ENCODE measurements around the gene EEFSEC. TPM values are rescaled to one million over a fixed set of nuclear protein-coding genes. Genes with fewer than 3 reads are reported as not detected.

Gene EEFSEC
- total RNA-seq, 1 donor: 5.1 TPM

- Histone ChIP-seq H4K20me1 (ENCODE audit: insufficient read depth, low read length) (peaks cover 4% of the 10 kb centered on the region), H3K4me2 (ENCODE audit: insufficient read depth, low read length) (no peak overlapping the region), H3K4me3 (ENCODE audit: insufficient read depth, low read length) (no peak overlapping the region), H3K4me1 (ENCODE audit: insufficient read depth, low read length) (no peaks in the 10 kb centered on the region), H3K36me3 (ENCODE audit: insufficient read depth, low read length) (no peaks in the 10 kb centered on the region), H3K9me3 (ENCODE audit: low read depth, low read length) (no peaks in the 10 kb centered on the region), H3K27me3 (ENCODE audit: insufficient read depth, low read length) (no peaks in the 10 kb centered on the region), H3K27ac (ENCODE audit: low read depth, low read length) (no peak overlapping the region), H3K79me2 (ENCODE audit: insufficient read depth, low read length) (no peaks in the 10 kb centered on the region), H2AFZ (ENCODE audit: low read length) (no peak overlapping the region)
- TF ChIP-seq CTCF (IDR thresholded peaks at IDR 0.05; ENCODE audit: extremely low read depth, low read depth, low read length): no peak
- DNase-seq (ENCODE audit: insufficient read length, low spot score, missing footprints): no peak
These were observed 163.9 kb downstream of the EEFSEC start for GRCh38 chr3:128317101-128317697.

- H2AFZ ChIP-seq (ENCODE audit: low read length): no peak overlapping the region
- no peaks in the 10 kb centered on the region for H3K4me1 ChIP-seq (ENCODE audit: insufficient read depth, low read length)
- H3K9me3 ChIP-seq (ENCODE audit: low read depth, low read length): no peaks in the 10 kb centered on the region
- no peak for TF ChIP-seq CTCF (IDR thresholded peaks at IDR 0.05; ENCODE audit: extremely low read depth, low read depth, low read length)
- H3K4me2 ChIP-seq (ENCODE audit: insufficient read depth, low read length): no peak overlapping the region
- H3K27ac ChIP-seq (ENCODE audit: low read depth, low read length): no peak overlapping the region
- peaks cover 4% of the 10 kb centered on the region for H4K20me1 ChIP-seq (ENCODE audit: insufficient read depth, low read length)
- no peaks in the 10 kb centered on the region for H3K79me2 ChIP-seq (ENCODE audit: insufficient read depth, low read length)
- H3K27me3 ChIP-seq (ENCODE audit: insufficient read depth, low read length): no peaks in the 10 kb centered on the region
- no peak overlapping the region for H3K4me3 ChIP-seq (ENCODE audit: insufficient read depth, low read length)
- DNase-seq (ENCODE audit: insufficient read length, low spot score, missing footprints): no peak
- no peaks in the 10 kb centered on the region for H3K36me3 ChIP-seq (ENCODE audit: insufficient read depth, low read length)
These were observed 164.5 kb downstream of the EEFSEC start for GRCh38 chr3:128317698-128318231.

- Histone ChIP-seq H3K36me3 (ENCODE audit: insufficient read depth, low read length) (no peaks in the 10 kb centered on the region), H3K79me2 (ENCODE audit: insufficient read depth, low read length) (no peaks in the 10 kb centered on the region), H3K27ac (ENCODE audit: low read depth, low read length) (no peak overlapping the region), H3K9me3 (ENCODE audit: low read depth, low read length) (no peaks in the 10 kb centered on the region), H2AFZ (ENCODE audit: low read length) (no peak overlapping the region), H3K27me3 (ENCODE audit: insufficient read depth, low read length) (no peaks in the 10 kb centered on the region), H3K4me1 (ENCODE audit: insufficient read depth, low read length) (no peaks in the 10 kb centered on the region), H3K4me3 (ENCODE audit: insufficient read depth, low read length) (no peak overlapping the region), H4K20me1 (ENCODE audit: insufficient read depth, low read length) (peaks cover 4% of the 10 kb centered on the region), H3K4me2 (ENCODE audit: insufficient read depth, low read length) (no peak overlapping the region)
- TF ChIP-seq CTCF (IDR thresholded peaks at IDR 0.05; ENCODE audit: extremely low read depth, low read depth, low read length): no peak
- no peak for DNase-seq (ENCODE audit: insufficient read length, low spot score, missing footprints)
These were observed 165.1 kb downstream of the EEFSEC start for GRCh38 chr3:128318275-128318941.

GRCh38 chr3:128319107-128319506 lies 165.8 kb downstream of the EEFSEC start:
- no peak overlapping the region for H3K4me2 ChIP-seq (ENCODE audit: insufficient read depth, low read length)
- no peak overlapping the region for H3K4me3 ChIP-seq (ENCODE audit: insufficient read depth, low read length)
- no peak for DNase-seq (ENCODE audit: insufficient read length, low spot score, missing footprints)
- no peak overlapping the region for H3K27ac ChIP-seq (ENCODE audit: low read depth, low read length)
- H3K79me2 ChIP-seq (ENCODE audit: insufficient read depth, low read length): no peaks in the 10 kb centered on the region
- H3K9me3 ChIP-seq (ENCODE audit: low read depth, low read length): no peaks in the 10 kb centered on the region
- no peaks in the 10 kb centered on the region for H3K27me3 ChIP-seq (ENCODE audit: insufficient read depth, low read length)
- H3K36me3 ChIP-seq (ENCODE audit: insufficient read depth, low read length): no peaks in the 10 kb centered on the region
- no peaks in the 10 kb centered on the region for H3K4me1 ChIP-seq (ENCODE audit: insufficient read depth, low read length)
- H2AFZ ChIP-seq (ENCODE audit: low read length): no peak overlapping the region
- H4K20me1 ChIP-seq (ENCODE audit: insufficient read depth, low read length): peaks cover 4% of the 10 kb centered on the region
- TF ChIP-seq CTCF (IDR thresholded peaks at IDR 0.05; ENCODE audit: extremely low read depth, low read depth, low read length): no peak
